GM10266 (cell line): Measurements from ENCODE around the gene AGGF1.

Source experiments
- DNase-seq: peaks from one replicate; pipeline ENCODE4 v3.0.0; 2012; ENCODE audit errors: extremely low spot score
- CTCF ChIP-seq: IDR thresholded peaks from 2 replicates; pipeline ENCODE4 v1.5.1; 2012; ENCODE audit warnings: mild to moderate bottlenecking, low read depth; ENCODE audit not compliant: control insufficient read depth, insufficient read depth; ENCODE audit errors: missing control alignments

Gene AGGF1

GRCh38 chr5:77064040-77064439 is 33.8 kb downstream of the AGGF1 start:
- DNase-seq: no peak
- TF ChIP-seq CTCF: no peak

GRCh38 chr5:77065256-77065655 is 35.1 kb downstream of the AGGF1 start:
- DNase-seq: no peak
- no peak for TF ChIP-seq CTCF

- no peak for TF ChIP-seq CTCF
- no peak for DNase-seq
Observed at GRCh38 chr5:77066184-77066583, 36.0 kb downstream of the AGGF1 start.

GRCh38 chr5:77066823-77067442 is 36.7 kb downstream of the AGGF1 start:
- no peak for DNase-seq

GRCh38 chr5:77073667-77074066 is 43.5 kb downstream of the AGGF1 start:
- no peak for DNase-seq
- no peak for TF ChIP-seq CTCF

More at GRCh38 chr5:77066823-77067442, 36.7 kb downstream of the AGGF1 start:
- no peak for TF ChIP-seq CTCF

GRCh38 chr5:77074745-77075144 is 44.5 kb downstream of the AGGF1 start:
- no peak for TF ChIP-seq CTCF
- no peak for DNase-seq

- DNase-seq: peak; percentile 91
- TF ChIP-seq CTCF: peak; percentile 83
Observed at GRCh38 chr5:77076961-77077828, 47.0 kb downstream of the AGGF1 start.
